Smooth muscle cell of the brain vasculature (primary cell): ENCODE data around the gene RNF186.
"Not testable (repeated sequence)": the region's sequence is repeated elsewhere in the genome, so short reads cannot be mapped to it uniquely, and the experiment has no call there.

ENCODE experiments used
- DNase-seq: peaks from one replicate; pipeline ENCODE4 v3.0.0-alpha.2; 2012; ENCODE audit warnings: low read depth, low spot score

RNF186 gene

DNA sequence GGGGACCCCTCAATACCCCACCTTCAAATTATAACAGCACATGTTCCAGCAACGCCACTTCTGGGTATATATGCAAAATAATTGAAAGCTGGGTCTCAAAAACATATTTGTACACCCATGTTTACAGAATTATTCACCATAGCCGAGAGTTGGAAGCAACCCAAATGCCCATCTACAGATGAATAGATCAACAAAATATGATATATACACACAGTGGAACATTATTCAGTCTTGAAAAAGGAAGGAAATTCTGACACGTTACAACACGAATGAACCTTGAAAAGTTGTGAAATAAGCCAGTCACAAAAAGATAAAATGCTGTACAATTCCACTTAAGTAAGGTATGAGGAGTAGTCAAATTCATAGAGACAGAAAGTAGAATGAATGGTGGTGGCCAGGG is 20.5 kb downstream of the RNF186 start:
- no peak for DNase-seq

- DNase-seq, result no peak
Observed at GRCh38 chr1:19793360-19794046, 21.6 kb downstream of the RNF186 start.

DNA sequence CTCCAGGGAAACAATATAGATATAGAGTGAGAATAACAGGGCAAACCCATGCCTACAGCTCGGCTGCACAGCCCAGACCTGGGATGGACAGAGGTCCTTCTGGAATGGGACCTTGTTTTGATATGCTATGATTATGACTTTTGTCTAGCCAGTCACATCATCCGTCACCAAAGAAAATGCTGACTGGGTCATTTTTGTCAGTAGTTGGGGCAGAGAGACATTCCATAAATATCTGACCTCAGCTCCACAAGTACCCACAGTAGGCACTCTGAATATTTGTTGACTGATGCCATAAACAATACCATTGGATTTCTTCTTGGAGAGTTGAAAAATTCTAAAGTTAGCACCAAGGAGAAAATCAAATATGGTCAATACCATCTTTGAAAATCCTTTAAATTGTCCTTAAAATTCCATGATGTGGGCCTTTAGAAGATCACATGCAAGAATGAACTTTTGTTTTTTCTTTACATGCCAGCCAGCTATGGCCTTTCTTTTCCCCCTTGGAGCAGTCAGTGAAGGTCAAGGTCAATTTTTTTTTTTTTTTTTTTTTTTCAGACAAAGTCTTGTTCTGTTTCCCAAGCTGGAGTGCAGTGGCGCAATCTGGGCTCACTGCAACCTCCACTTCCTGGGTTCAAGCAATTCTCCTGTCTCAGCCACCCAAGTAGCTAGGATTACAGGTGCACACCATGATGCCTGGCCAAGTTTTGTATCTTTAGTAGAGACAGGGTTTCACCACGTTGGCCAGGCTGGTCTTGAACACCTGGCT is 22.7 kb downstream of the RNF186 start:
- DNase-seq, result no peak

- not testable (repeated sequence) for DNase-seq
Observed at GRCh38 chr1:19790061-19790975, 24.8 kb downstream of the RNF186 start.

DNA sequence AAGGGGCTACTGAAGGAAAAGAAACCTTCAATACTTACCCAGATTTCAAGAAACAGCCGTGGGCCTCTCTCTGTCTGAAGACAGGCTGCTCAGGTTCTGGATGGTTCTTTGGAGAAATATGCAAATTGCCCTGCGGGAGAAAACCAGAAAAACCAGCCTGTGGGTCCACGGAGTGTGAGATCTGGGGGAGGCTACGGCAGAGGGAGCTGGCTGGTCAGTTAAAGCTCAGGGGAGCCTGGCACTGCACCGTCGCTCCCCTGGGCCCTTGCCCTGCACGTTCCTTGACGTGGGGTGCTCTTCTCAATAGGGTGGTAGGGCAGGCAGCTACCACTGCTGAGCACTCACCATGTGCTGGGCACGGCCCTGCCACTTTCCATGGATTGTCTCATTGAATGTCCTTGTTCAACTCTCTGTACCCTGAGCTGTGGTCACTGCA is 28.1 kb downstream of the RNF186 start:
- no peak for DNase-seq

DNA sequence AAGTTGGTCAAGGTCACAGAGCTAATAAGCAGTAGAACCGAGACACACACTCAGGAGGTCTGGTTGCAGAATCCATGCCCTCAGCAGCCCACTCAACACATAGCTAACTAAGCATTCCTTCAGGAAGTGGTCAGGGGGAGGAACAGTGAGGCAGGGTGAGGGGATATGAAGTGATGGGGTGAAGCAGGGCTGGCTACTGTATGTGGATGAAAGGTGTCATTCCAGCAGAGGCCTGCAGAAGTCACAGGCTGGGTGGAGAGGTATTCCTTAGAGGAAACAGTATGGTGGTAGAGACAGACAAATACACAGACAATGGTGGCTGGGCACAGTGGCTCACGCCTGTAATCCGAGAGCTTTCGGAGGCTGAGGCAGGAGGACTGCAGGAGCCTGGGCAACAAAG is 29.4 kb downstream of the RNF186 start:
- no peak for DNase-seq

DNA sequence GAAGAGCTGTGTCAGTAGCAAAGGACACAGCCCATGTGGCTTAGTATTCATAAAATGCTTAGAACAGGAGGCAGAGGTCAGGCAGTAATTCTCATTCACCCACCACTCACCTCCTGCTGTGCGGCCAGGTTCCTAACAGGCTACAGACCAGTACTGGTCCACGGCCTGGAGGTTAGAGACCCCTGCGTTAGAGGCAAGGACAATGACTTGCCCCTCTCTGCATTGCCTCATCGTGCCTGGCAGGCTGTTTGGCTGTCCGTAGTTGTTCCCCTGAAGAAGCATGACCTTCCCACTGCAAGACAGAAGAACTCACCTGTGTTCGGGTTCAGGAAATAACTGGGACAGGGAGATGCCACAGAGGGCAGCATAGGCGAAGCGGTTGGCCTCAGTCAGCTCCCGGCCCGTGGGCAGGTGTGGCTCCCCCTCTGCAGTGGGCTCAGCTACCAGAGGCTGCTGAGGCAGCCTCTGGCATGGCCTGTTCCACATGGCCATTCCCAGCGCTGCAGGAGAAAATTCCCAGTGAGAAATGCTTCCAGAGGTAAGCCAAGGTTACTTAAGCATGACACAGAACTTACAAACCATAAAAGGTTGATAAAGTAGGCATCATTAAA is 34.7 kb downstream of the RNF186 start:
- DNase-seq, result no peak

- DNase-seq, result no peak
Observed at GRCh38 chr1:19776933-19777332, 38.1 kb downstream of the RNF186 start.

- no peak for DNase-seq
Observed at GRCh38 chr1:19776287-19776686, 38.8 kb downstream of the RNF186 start.

DNA sequence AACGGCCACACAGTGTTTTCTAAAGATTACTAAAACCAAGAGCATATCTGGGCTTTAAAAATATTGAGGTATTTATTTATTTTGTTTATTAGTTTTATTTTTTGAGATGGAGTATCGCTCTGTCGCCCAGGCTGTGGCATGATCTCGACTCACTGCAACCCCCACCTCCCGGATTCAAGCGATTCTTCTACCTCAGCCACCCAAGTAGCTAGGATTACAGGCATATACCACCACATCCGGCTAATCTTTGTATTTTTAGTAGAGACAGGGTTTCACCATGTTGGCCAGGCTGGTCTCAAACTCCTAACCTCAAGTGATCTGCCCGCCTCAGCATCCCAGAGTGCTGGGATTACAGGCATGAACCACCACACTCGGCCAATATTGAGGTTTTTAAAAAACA is 39.3 kb downstream of the RNF186 start:
- DNase-seq, result no peak

DNA sequence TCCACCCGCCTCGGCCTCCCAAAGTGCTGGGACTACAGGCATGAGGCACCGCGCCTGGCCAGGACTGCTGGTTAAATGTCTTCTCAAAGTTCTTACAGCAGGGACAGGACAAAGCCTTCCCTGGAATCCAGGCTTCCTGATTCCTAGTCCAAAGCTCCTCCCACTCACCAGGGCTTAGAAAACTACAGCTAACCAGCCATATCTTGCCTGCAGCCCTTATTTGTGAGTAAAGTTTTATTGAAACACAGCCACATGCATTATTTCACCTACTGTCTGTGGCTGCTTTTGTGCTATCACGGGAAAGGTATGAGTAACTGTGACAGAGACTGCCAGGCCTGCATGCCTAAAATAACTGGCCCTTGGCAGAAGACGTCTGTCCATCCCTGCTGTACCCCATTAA is 39.8 kb downstream of the RNF186 start:
- no peak for DNase-seq

GRCh38 chr1:19774180-19774785 is 40.8 kb downstream of the RNF186 start:
- DNase-seq, result no peak

DNA sequence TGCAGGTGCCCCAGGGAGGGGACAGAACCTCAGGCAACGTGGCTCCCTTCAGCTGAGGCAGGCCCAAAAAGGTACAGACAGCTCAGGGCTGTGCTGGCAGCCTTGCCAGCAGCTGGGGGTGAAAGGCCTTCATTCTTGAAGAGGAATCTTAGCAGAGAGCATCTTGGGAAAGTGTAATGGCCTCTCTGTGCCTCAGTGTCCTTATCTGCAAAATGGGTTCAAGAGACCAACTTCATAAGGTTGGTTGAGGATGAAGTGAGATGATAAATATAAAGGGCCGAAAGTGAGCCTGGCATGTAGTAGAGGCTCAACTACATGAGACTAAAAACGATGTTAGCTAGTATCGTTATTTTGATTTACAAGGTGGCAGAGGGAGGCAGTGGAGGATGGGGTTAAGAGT is 41.6 kb downstream of the RNF186 start:
- DNase-seq, result no peak

- no peak for DNase-seq
Observed at GRCh38 chr1:19772053-19772452, 43.0 kb downstream of the RNF186 start.

DNA sequence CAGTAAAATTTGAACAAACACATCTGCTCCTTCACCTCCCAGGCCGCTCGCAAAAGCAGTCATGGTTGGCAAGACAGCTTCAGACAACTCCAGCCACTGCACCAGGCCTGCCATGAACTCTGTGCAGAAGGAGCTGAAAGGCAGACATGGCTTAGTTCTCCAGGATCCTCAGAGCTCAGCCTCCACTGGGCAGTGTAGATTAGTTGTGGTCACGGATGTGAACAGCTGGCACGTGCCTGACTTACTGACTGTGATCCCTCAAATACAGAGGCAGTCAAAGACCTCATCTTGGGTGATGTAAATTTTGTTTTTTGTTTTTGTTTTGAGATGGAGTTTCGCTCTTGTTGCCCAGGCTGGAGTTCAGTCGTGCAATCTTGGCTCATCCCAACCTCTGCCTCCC is 43.7 kb downstream of the RNF186 start:
- no peak for DNase-seq

- no peak for DNase-seq
Observed at GRCh38 chr1:19770436-19771190, 44.5 kb downstream of the RNF186 start.

- peak; percentile 57 for DNase-seq
Observed at GRCh38 chr1:19769211-19769932, 45.7 kb downstream of the RNF186 start.

GRCh38 chr1:19768353-19769210 is 46.5 kb downstream of the RNF186 start:
- DNase-seq, result peak; percentile 73

GRCh38 chr1:19765623-19766022 is 49.5 kb downstream of the RNF186 start:
- peak; percentile 59 for DNase-seq
